ENCODE measurements around the gene GRIK5.
"Not testable (repeated sequence)": the region's sequence is repeated elsewhere in the genome, so short reads cannot be mapped to it uniquely, and the experiment has no call there.

Gene GRIK5

DNA sequence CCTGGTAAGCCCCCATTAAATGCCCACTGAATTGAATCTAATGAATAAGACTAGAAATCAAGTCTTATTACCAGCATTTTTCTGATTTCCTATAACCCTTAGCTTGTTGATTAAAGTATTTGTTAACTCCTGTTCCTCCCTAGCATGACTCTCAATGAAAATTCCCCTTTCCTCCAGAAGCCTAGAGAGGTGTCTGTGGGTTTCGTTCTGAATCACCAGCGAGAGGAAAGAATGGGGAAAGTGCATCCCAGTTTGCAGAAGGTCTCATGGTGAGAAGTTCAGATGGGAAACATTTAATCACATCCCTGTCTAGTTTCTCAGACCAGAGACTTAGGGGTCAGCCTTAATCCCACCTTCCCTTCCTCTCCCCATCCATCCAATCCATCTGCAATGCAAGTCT, 35.4 kb upstream of the GRIK5 start:
- TF ChIP-seq, protein P1, sequence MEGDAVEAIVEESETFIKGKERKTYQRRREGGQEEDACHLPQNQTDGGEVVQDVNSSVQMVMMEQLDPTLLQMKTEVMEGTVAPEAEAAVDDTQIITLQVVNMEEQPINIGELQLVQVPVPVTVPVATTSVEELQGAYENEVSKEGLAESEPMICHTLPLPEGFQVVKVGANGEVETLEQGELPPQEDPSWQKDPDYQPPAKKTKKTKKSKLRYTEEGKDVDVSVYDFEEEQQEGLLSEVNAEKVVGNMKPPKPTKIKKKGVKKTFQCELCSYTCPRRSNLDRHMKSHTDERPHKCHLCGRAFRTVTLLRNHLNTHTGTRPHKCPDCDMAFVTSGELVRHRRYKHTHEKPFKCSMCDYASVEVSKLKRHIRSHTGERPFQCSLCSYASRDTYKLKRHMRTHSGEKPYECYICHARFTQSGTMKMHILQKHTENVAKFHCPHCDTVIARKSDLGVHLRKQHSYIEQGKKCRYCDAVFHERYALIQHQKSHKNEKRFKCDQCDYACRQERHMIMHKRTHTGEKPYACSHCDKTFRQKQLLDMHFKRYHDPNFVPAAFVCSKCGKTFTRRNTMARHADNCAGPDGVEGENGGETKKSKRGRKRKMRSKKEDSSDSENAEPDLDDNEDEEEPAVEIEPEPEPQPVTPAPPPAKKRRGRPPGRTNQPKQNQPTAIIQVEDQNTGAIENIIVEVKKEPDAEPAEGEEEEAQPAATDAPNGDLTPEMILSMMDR (IDR thresholded peaks at IDR 0.05; ENCODE audit: control insufficient read depth, extremely low read depth, insufficient read depth): no peak
- DNase-seq (ENCODE audit: low read depth): no peak

DNA sequence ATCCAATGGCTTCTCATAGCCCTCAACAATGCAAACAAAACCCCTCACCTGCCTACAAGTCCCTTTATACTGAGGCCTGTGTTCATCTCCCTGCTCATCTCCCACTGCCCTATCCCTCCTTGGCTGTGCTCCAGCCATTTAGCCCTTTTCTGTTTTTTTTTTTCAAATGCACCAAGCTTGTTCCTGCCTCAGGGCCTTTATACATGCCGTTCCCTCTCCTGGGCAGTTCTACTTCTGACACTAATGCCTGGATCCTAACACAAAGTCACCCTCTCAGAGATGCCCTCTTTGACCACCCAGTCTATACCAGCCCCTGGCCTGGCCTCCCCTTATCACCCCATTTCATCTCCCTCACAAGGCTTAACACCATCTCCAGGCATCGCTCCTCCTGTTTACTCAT, 32.9 kb upstream of the GRIK5 start:
- H3K4me3 ChIP-seq (ENCODE audit: low read depth, low read length): no peak overlapping the region
- DNase-seq (ENCODE audit: low read depth): no peak
- TF ChIP-seq, protein P1 (IDR thresholded peaks at IDR 0.05; ENCODE audit: control insufficient read depth, extremely low read depth, insufficient read depth): no peak

More for the DNA sequence above, 35.4 kb upstream of the GRIK5 start:
- no peak overlapping the region for H3K4me3 ChIP-seq (ENCODE audit: low read depth, low read length)

DNA sequence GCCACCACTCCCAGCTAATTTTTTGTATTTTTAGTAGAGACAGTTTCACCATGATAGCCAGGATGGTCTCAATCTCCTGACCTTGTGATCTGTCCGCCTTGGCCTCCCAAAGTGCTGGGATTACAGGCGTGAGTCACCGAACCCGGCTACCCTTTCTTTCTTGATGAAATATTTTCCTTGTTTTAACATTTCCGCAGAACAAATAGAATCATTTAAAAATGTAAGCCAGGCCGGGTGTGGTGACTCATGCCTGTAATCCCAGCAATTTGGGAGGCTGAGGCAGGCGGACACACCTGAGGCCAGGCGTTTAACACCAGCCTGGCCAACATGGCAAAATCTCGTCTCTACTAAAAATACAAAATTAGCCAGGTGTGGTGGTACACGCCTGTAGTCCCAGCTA, 30.2 kb upstream of the GRIK5 start:
- H3K4me3 ChIP-seq (ENCODE audit: low read depth, low read length); DNase-seq (ENCODE audit: low read depth): not testable (repeated sequence)

DNA sequence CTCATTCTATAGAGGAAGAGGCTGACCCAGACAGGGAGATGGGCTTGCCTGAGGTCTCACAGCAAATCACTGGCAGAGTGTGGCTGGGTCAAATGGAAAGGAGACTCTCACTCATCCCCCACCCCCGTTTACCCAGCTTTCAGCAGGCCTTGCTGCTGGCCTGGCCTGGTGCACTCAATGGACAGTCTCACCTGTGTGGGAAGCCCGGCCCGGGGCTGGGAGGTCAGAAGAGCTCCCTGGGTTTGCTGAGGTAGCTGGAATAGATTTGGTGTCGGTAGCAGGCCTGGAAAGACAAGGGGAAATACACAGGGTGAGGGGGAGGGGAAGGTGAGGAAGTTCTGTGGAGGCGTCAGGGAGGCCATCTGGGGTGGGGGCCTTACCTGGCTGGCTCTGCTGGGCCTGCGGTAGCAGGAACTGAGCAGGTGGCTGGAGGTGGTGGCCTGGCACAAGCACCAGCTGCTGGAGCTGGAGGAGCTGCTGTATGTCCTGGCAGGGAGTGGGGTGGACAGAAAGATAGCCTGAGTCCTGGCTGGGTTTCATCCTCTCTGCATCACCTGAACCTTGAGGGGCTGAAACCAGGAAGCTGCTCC, 29.4 kb upstream of the GRIK5 start:
- H3K4me3 ChIP-seq (ENCODE audit: low read depth, low read length): no peak overlapping the region
- no peak for DNase-seq (ENCODE audit: low read depth)

DNA sequence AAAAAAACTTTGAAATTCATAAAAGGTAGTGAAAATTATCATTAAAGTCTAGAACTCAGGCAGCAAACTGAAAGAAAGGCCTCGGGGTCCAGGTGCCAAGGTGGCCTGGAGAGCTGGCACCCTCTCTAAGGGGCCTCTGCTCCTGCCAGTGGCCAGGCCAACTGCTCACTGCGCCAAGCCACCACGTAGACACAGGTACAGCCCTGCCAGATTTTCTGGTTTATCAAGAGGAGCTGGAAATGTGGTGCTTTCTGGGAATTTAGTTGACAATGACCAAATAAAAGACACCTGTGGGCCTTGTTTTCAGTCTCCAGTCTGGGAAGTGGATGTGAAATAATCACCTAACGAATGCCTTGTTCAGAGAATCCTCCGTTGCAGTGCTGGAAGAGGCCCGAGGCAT, 28.8 kb upstream of the GRIK5 start:
- peak; percentile 75 for DNase-seq (ENCODE audit: low read depth)
- H3K4me3 ChIP-seq (ENCODE audit: low read depth, low read length): no peak overlapping the region
- TF ChIP-seq, protein P1 (IDR thresholded peaks at IDR 0.05; ENCODE audit: control insufficient read depth, extremely low read depth, insufficient read depth): no peak

More for the DNA sequence above, 29.4 kb upstream of the GRIK5 start:
- TF ChIP-seq, protein P1 (IDR thresholded peaks at IDR 0.05; ENCODE audit: control insufficient read depth, extremely low read depth, insufficient read depth): no peak

DNA sequence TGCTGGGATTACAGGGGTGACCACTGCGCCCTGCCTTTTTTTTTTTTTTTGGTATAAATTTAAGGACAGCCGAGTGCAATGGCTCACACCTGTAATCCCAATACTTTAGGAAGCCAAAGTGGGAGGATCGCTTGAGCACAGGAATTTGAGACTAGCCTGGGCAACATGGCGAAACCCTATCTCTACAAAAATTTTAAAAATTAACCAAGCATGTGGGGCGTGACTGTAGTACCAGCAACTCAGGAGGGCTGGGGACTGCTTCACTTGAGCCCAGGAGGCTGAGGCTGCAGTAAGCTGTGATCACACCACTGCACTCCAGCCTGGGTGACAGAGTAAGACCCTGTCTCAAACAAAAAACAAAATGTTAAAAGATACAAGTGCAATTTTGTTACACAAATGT, 27.5 kb upstream of the GRIK5 start:
- no peak for DNase-seq (ENCODE audit: low read depth)
- H3K4me3 ChIP-seq (ENCODE audit: low read depth, low read length): no peak overlapping the region
- TF ChIP-seq, protein P1 (IDR thresholded peaks at IDR 0.05; ENCODE audit: control insufficient read depth, extremely low read depth, insufficient read depth): no peak

DNA sequence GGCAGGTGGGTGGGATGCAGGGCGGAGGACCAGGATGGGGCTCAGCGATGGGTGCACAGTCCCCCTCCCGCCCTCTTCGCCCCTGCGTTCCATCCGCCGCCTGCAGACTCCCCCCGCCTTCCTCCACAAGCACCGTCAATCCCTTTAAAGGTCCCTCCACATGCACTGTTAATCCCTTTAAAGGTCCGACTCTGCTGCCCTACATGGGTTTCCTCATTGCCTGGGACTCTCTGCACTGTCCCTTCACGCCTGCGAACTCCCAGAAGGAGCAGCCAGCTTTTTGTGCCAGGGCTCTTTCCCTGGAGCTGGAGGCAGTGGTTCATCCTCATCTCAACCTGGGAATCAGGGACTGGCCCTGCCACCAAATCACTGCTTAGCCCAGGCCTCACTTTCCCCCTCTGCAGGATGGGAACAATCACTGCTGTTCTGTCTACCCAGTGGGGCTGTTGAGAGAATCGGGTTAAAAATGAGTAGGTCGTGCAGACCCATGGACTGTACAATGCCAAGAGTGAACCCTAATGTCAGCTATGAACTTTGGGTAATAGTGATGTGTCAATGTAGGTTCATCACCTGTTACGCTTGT, 26.3 kb upstream of the GRIK5 start:
- no peak overlapping the region for H3K4me3 ChIP-seq (ENCODE audit: low read depth, low read length)
- DNase-seq (ENCODE audit: low read depth): no peak
- TF ChIP-seq, protein P1 (IDR thresholded peaks at IDR 0.05; ENCODE audit: control insufficient read depth, extremely low read depth, insufficient read depth): no peak
